NCI-H526 (cell line): ENCODE data around the gene RC3H1.
"Not testable (repeated sequence)": the region's sequence is repeated elsewhere in the genome, so short reads cannot be mapped to it uniquely, and the experiment has no call there.

Experiments
- DNase-seq, 2 experiments: peaks; one replicate each; lab custom pipeline; 2025; lab: John Stamatoyannopoulos, UW

RC3H1 gene

DNA sequence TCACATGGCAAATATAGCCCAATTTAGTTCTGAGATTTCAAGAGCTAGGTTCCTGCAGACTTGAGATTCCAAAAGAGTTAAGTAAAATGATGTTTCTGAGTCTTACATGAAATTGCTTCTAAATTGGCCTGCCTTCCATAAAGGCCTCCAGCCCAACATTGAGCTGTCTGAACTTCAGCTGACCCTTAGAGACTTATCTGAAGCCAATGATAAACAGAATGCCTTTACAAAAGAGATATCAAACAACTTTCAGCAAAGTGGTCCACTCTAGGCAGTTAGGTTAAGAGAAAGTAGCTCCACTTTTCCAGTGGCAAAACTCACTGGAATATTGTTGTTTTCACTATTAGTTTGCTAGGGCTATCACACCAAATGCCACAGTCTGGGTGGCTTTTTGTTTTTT is 6.3 kb upstream of the RC3H1 start:
- no peak for DNase-seq

DNA sequence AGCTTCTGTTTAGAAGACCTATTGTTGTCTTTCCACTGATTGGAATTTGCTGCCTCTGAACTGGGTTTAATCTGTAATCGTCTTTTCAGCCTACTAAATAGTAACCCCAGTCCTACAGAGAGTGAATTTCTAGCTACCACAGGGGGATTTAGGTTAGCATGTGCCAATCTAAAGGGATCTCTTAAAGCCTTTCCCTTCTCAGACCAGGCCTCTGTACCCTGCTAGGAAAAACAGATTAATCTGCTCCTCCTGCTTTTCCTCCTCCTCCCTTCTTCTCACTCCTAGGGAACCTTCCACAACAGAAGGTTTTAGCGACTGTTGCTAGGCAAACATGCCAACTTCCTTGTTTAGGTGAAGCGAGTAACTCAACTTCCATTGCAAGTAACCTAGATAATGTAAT is 1.3 kb upstream of the RC3H1 start:
- DNase-seq, result peak; percentile 78 to 82

DNA sequence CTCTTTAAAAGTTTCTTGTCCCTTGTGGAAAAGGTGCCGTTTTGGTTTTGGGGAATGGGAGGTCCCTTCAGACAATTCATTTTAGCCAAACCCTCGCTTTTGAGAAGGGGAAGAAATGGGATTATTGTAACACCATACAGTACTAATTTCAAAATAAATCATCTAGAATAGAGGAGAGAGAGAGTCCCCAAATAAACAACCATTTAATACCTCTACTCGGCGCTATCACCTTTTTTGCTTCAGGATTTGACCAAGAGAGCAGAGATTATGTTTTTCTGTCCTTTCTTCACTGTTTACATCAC is 770 bp upstream of the RC3H1 start:
- DNase-seq, result no peak

DNA sequence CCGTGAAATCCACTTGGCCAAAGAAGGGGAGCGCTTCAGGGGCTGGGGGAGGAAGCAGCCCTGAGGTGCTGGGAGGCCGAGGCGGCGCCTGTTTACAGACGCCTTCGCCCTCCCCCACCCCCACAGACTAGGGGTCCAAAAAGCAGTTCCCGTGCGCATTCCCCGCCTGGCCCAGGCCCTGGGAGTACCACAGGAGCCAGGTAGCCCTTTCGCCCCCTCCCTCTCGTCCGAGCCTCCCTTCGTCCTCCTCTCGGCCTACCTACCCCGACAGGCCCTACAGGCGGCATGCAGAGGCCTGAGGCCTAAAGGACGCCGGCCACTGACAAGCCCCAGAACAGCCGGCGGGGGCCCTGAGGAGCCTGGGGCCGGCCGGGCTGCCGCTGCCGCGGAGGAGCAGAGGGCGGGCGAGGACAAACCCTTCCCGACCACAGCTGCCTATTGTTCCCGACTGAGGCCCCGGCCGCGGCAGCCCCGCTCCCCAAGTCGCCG is 522 bp downstream of the RC3H1 start:
- peak; percentile 72 to 92 for DNase-seq

DNA sequence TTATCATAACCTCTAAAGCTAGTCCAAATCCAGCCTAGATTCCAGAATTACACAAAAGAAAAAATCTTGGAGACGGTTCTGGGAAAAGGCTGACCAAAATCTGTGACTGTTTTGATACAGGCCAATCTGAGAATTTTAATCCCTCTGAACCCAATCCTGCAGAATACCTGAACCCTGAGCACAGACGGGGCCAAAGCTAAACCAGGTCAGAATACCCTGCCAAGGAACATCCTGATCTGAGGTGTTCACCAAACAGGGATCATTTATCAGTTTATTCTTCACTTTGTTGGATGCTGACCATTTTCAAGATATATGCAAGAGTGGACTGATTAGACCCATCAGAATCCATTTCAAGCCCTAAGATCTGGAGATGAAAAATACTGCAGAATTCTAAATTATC is 3.6 kb downstream of the RC3H1 start:
- DNase-seq, result no peak

DNA sequence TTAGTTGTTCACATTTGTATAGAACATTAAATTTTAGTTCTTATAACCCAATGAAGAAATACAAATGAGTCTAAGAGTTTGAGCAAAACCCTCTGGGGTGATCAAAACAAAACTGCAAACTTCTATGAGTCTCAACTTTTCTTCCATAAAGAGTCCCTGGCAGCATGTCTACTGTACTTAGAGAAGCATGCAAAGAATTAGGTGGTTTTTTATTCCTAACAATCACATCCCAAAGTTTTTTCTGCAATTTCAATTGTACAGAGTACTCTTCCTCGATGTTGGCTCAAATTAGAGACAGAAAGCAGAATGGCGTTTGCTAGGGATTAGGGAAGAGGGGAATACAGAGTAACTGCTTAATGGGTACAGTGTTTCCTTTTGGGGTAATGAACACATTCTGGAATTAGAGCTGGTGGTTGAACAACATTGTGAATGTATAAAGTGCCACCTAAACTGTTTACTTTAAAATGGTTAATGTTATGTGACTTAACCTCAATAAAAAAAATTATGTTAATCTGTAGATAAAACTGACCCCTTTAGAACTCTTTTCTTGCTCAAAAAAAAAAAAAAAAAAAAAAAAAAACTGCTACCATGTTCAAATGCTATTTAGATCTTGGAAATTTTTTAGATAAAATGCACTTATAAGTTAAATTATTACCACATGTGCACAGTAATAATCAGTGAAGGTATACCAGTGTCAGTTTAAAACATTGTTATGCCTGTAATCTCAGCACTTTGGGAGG is 4.8 kb downstream of the RC3H1 start:
- no peak for DNase-seq

DNA sequence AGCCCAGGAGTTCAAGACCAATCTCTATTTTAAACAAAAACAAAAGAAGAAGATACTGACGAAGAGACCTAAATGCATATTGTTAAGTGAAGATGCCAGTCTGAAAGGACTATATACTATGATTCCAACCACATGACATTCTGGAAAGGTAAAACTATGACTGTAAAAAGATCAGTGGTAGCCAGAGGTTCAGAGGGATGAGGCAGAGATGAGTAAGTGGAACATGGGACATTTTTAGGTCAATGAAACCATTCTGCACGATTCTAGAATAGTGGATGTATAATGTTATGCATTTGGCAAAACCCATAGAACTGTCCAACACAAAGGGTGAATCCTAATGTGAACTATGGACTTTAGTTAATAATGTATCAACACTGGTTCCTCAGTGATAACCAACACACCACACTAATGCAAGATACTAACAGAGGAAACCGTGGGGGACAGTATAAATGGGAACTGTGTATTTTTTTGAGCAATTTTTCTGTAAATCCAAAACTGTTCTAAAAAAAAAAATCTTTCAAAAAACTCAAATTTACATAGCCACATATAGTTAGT is 8.2 kb downstream of the RC3H1 start:
- no peak for DNase-seq

DNA sequence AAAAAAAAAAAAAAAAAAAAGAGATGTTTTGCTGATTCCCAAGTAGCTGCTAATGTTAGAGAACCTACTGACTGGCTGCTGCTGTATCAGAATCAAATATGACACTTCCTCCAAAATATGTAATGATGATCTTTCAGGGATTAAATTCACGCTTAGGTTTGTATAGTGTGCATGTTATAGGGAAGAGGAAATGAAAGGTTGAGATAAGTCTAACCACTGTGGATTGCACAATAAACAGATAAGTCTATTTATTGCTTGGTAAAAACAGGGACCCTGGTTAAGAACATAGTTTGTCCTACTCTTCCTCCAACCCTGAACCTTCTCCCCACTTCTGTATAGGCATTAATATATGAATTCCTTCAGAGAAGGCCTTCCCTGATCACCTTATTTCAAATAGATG is 13.2 kb downstream of the RC3H1 start:
- no peak for DNase-seq

DNA sequence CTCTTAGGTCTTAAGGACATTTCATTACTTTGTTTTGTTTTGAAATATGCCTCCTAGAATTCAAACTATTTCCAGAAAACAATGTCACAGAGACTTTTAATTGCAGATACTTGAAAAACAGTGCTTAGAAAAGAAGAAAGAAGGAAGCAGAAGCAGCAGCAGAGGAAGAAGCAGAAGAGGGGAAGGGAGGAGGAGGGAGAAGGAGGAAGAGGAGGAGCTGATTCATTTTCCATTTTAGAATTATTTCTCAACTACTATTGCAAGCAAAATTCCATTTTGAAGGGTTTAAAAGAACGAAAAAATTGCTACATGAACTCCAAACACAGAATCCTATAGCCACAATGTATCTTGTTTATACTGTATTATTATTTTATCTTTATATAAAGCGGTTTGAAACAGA is 13.9 kb downstream of the RC3H1 start:
- no peak for DNase-seq

DNA sequence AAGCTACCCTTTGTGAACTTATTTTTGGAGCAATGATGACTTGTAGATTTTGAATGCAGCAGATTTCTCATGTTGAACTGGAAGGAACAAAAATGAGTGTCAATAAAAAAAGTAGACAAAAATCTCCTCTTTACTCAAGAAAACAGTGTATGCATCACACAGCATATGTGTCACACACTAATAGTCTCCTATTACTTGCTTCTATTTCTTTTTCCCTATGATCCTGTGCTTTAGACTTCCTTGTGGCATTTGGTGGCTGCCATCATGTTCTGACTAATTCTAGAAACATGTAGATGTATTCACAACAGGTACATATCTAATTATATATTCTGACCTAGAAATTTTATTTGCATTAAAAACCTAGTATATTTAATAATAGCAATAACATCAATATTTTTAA is 14.3 kb downstream of the RC3H1 start:
- no peak for DNase-seq

DNA sequence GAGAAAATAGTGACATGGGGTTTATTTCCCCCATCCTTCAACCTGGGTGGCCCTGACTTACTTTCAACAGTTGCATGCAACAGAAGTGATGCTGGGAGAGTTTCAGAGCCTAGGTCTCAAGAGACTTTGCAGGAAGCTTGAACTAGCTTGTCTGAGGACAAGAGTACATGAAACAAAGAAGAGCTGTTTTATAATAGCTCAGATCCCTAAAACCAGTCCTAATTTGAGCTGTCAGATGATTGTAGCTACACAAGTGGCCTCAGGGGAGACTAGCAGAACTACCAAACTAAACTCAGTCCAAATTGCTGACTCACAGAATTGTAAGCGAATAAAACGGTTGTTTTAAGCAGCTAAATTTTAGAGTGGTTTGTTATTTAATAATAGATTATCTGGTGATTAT is 17.1 kb downstream of the RC3H1 start:
- no peak for DNase-seq

DNA sequence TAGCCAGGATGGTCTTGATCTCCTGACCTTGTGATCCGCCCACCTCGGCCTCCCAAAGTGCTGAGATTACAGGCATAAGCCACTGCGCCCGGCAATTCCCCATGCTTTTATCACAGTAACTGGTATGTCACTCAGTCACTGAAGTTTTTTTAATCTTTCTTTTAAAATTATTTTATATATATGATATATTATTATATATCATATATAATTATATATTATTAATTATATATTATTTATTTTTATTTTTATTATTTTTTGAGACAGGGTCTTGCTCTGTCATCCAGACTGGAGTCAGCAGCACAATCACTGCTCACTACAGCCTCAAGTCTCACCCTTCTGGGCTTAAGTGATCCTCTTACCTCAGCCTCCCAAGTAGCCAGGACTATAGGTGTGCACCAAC is 18.3 kb downstream of the RC3H1 start:
- DNase-seq, result no peak

DNA sequence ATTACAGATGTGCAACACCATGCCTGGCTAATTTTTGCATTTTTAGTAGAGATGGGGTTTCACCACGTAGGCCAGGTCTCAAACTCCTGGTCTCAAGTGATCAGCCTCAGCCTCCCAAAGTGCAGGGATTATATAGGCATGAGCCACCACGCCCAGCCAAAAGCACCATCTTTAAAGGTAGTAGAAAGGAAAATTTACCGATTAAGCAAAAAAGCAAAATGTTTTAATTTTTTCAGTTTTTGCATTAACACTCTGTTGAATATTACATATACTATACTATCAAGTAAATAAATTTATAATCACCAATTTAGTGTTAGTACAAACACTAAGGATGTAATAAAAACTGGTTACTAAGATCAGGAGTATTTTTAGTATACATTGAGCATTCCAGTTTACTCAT is 20.6 kb downstream of the RC3H1 start:
- no peak for DNase-seq

DNA sequence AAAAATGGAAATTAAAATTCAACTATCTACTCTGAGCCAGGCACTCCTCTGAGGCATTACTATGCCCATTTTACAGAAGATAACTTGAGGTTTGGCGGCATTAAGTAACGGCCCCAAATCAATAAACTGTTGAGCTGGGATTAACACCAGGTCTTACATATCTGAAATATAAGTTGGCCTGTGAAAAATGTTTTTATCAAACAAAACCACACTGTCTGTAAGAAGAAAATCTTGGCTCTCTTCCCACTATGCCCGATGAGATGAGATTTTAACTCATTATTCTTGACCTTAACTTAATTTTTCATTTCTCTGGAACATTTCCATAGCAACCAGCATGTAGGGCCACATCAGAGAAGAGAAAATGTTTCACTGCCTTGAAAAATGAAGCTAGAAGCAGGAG is 21.8 kb downstream of the RC3H1 start:
- no peak for DNase-seq

DNA sequence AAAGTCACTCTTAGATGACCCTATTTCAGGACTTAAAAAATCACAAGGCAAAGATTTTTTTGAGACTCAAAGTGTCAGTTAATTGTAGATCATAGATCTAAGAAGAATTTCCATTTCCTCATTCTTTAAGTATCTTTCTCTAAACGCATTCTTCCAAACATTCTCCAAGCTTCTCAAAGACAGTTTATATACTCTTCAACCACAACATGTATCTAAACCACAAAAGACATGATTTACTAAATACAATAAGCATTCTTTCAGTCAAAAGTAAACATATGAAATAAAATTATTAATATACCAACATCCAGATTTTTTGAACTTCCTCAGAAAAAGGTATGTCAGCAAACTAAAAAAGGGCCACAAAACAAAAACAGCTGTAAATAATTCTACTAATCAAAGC is 24.4 kb downstream of the RC3H1 start:
- no peak for DNase-seq

DNA sequence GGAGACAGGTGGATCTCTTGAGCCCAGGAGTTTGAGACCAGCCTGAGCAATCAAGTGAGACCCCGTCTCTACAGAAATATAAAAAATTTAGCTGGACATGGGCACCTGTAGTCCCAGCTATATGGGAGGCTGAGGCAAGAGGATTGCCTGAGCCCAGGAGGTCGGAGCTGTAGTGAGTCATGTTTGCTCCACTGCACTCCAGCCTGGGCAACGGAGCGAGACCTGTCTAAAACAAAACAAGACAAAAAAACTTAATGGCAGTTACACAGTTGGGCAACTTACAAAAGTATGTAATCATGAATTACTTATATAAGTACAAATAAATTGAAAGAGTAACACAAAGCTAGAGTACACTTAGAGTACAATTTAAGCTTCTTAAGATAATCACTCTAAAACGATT is 25.2 kb downstream of the RC3H1 start:
- DNase-seq, result no peak

DNA sequence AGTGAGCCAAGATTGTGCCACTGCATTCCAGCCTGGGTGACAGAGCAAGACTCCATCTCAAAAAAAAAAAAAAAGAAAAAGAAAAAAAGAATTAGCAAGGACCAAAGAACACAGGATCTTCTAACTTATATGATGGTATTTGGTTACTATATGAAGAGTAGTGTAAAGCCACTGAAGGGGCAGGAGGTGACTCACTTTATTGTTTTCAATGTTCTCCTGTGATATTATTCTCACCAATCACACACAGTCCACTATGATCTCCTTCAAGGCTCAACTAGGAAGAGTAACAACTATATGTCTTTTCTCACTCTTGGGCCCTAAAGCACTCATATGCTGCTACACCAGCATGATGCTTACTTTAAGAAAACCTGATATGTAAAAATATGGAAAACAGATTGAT is 26.7 kb downstream of the RC3H1 start:
- no peak for DNase-seq

DNA sequence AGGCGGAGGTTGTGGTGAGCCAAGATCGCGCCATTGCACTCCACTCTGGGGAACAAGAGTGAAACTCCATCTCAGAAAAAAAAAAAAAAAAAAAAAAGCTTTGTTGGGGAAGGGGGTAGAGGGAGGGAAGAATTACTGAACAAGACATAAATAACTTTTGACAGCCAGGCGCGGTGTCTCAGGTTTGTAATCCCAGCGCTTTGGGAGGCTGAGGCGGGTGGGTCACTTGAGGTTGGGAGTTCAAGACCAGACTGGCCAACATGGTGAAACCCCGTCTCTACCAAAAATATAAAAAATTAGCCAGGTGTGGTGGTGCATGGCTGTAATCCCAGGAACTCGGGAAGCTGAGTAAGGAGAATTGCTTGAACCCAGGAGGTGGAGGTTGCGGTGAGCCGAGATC is 28.2 kb downstream of the RC3H1 start:
- not testable (repeated sequence) for DNase-seq

DNA sequence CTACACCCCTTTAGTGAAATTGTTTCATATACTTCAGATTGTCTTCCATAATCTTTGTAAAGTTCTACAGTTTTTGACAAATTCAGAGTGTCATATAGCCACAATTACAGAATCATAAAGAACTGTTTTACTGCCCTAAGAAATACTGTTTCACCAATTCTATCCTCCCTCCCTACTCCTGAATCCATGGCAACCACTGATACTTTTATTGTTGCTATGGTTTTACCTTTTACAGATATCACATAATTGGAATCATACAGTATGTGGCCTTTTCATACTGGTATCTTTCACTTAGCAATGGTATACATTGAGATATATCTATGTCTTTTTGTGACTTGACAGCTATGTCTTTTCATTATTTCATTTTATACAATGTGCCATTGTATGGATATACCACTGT is 34.1 kb downstream of the RC3H1 start:
- no peak for DNase-seq

DNA sequence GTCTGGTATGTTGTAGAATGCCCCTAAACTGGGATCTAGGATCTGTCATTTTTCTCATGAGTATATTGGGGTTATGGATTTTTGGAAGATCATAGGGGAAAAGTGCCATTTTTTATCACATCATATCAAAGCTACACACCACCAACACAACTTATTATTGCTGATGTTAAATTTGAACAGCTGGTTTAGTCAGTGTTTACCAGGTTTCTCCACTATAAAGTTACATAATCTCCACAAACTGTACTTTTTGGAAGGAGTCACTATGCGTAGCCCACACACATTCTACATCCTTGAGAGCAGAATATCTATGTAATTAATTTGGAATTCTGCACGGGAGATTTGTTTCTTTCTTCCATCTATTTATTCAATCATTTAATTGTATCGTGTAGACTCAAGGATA is 35.2 kb downstream of the RC3H1 start:
- no peak for DNase-seq

DNA sequence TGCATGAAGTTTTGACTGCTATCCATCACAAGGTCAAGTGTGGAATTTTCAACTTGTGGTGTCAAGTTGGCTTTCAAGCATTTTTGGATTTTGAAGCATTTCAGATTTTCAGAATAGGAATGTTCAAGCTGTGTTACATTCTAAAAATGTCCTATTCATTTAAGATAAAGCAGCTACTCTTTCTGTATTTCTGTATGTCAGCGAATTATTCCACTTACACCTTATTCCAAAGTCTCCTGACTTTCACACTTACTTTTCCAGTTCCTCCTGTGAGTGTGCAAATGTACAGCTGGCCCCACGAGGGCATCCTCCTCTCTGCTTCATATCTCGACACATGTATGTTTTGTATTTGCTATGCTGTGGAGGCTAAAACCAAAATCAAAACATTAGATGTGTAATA is 51.9 kb downstream of the RC3H1 start:
- DNase-seq, result no peak

DNA sequence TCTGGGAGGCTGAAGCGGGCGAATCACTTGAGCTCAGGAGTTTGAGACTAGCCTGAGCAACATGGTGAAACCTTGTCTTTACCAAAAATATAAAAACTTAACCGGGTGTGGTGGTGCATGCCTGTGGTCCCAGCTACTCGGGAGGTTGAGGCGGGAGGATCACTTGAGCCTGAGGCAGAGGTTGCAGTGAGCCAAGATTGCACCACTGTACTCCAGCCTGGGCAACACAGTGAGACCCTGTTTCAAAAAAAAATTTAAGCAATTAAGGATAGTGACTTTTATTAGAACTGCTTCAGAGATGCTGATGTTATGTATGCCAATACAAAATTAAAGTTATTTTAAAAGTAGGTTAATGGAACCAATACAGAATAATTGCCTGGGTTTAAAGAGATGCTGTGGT is 56.3 kb downstream of the RC3H1 start:
- not testable (repeated sequence) for DNase-seq

DNA sequence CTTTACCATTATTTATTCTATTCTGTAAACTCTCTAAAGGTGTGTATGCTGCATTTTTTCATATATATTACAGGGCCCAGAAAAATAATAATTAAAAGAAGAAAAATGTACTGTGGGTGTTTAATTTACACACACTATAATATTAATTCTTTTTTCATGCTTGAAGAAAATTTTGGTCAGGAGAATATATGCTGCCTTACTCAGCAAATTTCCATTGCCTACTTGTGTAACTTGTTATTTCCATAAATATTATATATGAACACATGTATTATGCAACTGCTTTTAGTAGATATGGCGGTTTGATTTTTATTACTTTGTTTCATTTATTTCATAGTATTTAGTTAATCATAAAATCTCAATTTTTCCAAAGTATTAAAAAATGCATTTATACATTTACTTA is 58.7 kb downstream of the RC3H1 start:
- DNase-seq, result no peak

DNA sequence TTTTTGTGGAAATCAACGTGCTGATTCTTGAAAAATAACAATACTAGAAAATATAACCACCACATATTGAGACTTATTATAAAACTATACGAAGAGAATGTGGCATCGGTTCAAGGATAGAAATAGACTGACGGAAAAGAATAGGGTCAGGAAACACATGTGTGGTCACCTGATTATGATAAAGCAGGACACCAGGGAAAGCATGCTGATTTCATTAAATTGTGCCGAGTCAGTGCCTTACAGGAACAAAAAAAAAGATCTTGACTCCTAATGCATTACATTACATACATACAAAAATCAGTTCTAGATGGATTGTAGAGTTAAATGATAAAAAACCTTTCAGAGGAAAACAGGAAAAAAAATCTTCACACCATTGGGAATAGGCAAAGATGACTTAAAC is 61.5 kb downstream of the RC3H1 start:
- DNase-seq, result no peak
